ENCODE data around the gene PPP1R13L.
A peak's percentile ranks its signal among the peaks of the same experiment; 100 is the strongest.

Gene PPP1R13L

GRCh38 chr19:45362291-45362690 lies 42.6 kb downstream of the PPP1R13L start:
- no peak for DNase-seq

DNA sequence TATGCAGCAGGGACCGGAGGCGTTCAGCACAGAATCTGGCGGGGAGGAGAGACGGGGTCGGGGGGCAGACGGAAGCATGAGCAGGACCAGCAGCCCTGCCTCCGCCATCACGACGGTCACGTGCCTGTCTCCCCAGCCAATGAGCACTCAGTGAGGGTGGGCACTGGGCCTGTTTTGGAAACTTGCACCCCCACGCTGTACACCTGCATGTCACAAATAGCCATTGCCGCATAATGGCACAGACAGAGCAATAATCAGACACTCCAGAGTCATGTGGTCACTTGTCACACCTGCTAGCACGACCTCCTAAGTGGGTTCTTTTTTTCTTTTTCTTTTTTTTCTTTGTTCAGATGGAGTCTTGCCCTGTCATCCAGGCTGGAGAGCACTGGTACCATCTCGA lies 43.3 kb downstream of the PPP1R13L start:
- DNase-seq = no peak

DNA sequence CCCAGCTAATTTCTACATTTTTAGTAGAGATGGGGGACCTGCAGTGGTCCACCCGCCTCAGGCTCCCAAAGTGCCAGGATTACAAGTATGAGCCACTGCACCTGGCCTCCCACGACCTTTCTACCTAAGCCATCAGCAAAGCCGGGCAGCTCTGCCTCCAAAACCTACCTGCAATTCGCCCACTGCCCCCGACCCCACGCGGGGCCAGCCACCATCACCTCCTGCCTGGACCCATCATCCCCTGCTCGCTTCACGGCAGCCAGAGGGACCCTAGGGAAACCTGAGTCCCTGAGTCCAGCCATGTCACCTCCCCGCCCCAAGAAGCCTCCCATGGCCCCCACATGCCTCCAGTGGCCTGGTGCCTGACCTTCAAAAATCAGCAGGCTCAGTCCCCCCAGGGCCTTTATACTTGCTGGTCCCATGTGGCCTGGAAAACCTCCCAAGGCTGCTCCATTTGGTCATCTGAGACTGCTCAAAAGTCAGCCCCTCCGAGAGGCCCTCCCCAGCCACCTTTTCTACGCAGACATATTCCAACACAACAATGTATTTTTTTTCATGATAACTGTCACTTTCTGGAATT lies 46.6 kb downstream of the PPP1R13L start:
- DNase-seq = no peak

GRCh38 chr19:45357445-45357783 lies 47.5 kb downstream of the PPP1R13L start:
- no peak for DNase-seq

DNA sequence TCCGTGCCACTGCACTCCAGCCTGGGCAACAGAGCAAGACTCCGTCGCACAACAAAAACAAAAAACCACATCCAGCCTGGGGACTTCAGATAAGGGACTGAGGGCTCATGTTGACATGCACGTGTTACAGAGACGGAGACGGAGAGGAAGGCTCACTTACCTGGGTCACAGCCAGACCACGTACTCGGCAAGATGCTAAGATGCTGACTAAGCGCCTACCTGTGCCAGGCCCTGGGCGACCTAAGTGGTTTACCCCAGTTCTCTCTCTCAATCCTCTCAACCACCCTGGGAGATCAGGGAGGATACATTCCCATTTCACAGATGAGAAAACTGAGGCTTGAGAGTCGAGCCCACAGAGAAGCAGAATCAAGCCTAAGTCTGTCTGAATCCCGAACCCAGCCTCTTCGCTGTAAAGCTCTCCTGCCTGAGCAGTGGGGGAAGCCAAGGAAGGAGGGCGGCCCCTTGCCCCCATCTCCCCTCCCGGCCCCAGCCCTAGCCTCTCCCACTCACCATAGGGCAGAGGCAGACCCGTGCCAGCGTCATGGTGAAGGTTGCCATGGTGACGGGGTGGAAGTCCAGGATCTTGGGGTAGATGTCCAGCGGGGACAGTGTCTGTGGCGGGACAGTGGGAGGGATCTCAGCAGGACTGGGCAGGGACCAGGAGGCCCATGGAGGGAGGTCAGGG lies 48.0 kb downstream of the PPP1R13L start:
- DNase-seq = no peak

DNA sequence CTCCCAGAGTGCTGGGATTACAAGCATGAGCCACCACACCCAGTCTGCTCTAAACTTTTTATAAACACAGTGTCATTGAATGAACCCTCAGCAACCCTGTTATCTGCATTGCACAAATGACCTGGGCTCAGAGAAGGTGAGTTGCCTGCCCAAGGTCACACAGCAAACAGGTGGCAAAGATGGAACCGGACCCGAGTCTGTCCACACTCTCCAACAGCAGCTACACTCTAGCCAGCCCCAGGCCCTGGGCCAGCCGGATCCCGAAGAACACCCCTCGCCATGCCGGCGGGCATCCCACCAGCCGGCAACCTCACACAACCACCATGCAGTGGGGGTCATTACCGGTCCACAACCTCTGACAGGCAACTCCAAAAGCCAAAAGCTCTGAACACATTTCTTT lies 49.0 kb downstream of the PPP1R13L start:
- no peak for DNase-seq

DNA sequence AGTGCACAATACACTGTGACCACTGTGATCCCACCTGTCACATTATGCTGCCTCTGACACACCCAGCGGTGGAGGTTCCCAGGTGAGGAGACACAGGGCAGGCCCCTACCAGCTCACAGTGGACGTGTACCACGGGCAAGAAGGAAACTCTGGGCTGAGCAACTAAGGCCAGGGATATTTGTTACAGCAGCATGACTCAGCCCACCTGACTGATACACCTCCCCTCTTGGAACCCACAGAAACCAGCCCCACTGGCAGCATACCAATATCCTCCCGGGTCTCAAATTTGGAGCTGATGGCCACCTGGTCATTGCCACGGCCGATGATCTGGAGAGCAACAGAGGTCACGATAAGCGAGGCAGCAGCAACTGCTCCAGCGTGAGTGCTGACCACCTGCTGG lies 49.5 kb downstream of the PPP1R13L start:
- no peak for DNase-seq

DNA sequence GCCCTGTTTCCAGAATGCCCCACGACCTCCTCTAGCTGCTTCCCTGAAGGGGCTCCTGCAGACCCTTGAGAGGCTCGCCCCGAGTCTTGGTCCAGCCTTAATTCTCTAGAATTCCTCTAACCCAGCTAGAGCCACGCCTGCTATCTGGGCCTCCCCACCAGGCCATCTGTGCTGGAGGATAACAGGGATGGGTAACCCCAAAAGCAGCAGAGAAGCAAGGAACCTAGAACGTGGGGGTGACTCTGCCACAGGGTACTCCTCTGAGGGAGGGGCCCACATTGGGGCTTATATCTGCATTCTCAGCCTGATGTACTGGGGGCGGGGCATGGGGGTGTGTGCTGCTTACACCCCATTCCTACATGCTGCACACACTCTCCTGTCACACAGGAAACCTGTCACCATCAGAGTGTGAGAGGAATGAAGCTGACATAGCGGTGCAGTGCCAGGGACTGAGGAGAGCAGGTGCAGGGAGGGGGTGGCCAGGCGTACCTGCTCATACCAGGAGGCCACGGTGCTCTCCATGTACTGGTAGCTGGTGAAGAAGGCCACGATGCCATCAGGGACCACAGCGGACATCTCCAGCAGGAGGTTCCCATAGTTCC lies 50.5 kb downstream of the PPP1R13L start:
- DNase-seq = no peak

DNA sequence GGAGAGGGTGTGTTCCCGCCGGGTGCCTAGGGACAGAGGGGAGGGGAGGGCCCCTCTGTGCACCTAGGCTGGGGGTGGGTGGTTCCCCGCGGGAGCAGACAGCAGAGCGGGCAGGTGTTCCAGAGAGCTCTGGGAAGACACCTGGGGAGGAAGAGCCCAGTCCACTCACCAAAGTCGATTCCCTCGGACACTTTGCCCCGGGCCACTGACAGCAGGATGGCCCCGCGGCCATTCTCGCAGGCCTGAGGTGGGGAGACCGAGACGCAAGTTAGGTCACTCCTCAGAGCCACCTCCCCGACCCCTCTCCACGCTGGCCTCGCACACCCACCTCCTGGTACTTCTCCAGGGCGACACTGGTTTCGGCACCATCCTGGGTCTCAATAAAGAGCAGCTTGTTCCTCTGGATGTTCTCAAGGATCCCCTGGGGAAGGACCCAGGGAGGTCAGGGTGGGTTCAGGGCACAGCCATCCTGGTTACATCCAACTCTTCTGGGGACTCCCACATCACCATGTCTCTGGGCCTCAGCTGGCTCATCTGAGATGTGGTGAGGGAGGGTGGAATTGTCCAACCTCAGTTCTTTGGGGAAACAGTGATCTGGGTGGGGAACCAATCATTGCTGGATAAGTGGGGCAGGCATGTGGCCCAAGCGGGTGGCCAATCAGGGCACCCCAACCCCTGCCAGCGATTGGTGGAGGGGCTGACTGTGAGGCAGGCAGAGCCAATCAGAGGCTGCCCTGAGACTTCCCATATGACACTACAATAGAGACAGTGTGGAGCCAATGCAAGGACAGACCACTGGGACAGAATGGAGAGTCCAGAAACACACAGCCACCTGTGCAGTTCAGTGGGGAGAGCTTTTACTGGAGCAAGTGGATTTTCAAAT lies 51.7 kb downstream of the PPP1R13L start:
- no peak for DNase-seq

GRCh38 chr19:45352471-45352870 lies 52.4 kb downstream of the PPP1R13L start:
- no peak for DNase-seq

DNA sequence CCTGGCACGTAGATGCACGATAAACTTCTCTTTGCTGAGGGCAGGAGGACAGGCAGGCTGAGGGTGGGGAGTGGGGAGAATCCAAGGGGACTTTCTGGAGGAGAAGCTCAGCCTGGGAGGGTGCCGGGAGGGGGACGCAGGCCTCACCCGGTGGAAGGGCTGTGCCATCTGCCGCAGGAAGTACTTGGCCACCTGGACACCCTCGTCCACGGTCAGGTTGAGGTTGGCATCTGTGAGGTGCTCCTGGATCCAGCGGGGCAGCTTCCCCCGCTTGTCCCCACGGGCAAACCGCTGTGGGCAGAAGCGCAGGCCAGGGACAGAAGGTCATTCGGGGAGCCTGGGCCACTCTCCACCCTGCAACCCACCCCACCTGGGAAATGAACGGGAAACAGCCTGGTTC lies 52.8 kb downstream of the PPP1R13L start:
- DNase-seq = no peak

DNA sequence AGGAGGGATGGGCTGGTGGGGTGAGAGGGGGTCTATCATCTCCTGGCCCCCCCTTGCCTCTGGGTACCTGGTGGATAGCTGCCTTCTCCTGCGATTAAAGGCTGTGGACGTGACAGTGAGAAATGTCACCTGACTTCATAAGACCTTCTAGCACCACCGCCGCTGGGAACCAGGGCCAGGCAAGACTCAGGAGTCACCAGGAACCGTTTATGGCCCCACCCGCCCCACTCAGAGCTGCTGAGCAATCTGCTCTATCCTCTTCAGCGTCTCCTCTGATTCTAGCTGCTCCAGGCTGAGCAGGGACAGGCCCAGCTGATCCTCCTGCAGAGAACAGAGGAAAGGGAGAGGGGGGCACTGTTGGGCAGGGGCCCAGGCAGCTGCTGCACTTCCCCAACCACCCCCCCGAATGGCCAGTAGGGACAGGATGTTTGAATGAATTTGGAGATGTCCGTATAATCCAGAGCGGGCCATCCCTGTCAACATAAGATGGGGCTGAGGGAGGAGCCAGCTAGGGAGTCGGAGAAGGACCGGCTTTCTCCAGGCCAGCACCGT lies 53.4 kb downstream of the PPP1R13L start:
- DNase-seq = no peak

GRCh38 chr19:45350477-45351058 lies 54.3 kb downstream of the PPP1R13L start:
- no peak for DNase-seq

- no peak for DNase-seq
Observed at GRCh38 chr19:45349430-45349941, 55.4 kb downstream of the PPP1R13L start.

GRCh38 chr19:45349126-45349415 lies 55.8 kb downstream of the PPP1R13L start:
- no peak for DNase-seq

DNA sequence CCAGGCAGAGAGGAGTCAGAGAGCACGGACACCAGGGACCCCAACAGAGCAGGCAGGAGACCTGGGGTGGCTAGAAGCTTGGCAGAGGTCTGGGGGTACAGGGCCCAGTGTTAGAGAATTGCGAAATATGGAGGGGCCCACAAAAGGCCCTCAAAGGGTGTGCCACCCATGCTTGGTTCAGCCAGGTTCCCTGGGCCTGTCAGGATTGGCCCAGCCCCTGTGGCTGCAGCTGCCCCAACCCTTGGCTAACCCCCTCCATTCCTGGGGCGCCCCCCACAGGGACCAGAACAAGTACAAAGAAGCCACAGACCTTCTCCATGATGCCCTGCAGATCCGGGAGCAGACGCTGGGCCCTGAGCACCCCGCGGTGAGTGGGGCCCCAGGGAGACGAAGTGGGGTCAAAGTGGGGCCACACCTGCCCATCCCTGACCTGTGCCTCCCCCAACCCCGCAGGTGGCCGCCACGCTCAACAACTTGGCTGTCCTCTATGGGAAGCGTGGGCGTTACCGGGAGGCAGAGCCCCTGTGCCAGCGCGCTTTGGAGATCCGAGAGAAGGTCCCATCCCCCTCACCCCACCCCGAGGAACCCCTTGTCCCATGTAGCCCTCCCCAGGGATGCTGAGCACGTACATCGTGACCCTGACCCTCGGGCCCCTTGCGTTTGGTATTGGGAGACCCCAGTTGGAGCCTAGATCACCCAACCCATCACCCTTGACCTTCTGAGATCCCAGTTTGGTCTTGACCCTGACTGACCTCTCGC lies 56.3 kb downstream of the PPP1R13L start:
- DNase-seq = no peak

- DNase-seq = no peak
Observed at GRCh38 chr19:45347570-45348366, 57.1 kb downstream of the PPP1R13L start.

DNA sequence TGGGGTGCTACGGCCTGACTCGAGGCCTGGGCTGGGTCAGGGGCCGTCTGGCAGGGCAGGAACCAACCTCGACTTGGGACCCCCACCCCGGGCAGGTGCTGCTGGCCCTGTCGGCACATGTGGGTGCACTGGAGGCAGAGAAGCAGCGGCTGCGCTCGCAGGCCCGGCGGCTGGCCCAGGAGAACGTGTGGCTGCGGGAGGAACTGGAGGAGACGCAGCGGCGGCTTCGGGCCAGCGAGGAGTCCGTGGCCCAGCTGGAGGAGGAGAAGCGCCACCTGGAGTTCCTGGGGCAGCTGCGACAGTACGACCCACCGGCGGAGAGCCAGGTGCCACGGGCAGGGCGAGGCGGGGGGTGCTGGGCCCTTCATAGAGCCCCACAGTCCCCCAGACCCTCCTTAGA lies 58.4 kb downstream of the PPP1R13L start:
- peak; percentile 4 for DNase-seq

GRCh38 chr19:45345506-45345860 lies 59.4 kb downstream of the PPP1R13L start:
- DNase-seq = no peak

- DNase-seq = no peak
Observed at GRCh38 chr19:45344621-45345505, 60.0 kb downstream of the PPP1R13L start.

All from SHP77 treated with DMSO at 0.1 percent for 48 hours (cell line).